CD8-positive, alpha-beta memory T cell (primary cell): ENCODE measurements around the gene G3BP2. TPM values are rescaled to one million over a fixed set of nuclear protein-coding genes. Genes with fewer than 3 reads are reported as not detected.

Source experiments
- CTCF ChIA-PET: fragments of 350-600 bp; sonication (Branson Sonifier 250); formaldehyde crosslinking; loops from one replicate; lab custom pipeline; 2021; ENCODE audit warnings: antibody characterized with exemption; lab: Charles Lee
- POLR2A ChIA-PET: fragments of 350-600 bp; sonication (Branson Sonifier 250); formaldehyde crosslinking; loops from one replicate; lab custom pipeline; 2021; ENCODE audit warnings: antibody characterized with exemption; lab: Charles Lee
- DNase-seq, 5 donors: peaks; one replicate each; pipeline versions ENCODE4 v3.0.0 to v3.0.0-alpha.2; 2020 to 2022; ENCODE audit warnings: mixed read lengths in 1 of 5
- H3K27ac ChIP-seq: one replicate; pipeline ENCODE4 v1.7.0; 2013; ENCODE audit warnings: low read depth, mild to moderate bottlenecking, low read length, moderate library complexity
- H3K27me3 ChIP-seq: 2 replicates; pipeline ENCODE4 v1.7.0; 2013; ENCODE audit warnings: low read length, mild to moderate bottlenecking; ENCODE audit not compliant: insufficient read depth, poor library complexity, severe bottlenecking
- H3K36me3 ChIP-seq: 2 replicates; pipeline ENCODE4 v1.7.0; 2013; ENCODE audit warnings: mild to moderate bottlenecking, low read length, moderate library complexity; ENCODE audit not compliant: insufficient read depth
- H3K4me1 ChIP-seq: 2 replicates; pipeline ENCODE4 v1.7.0; 2013; ENCODE audit warnings: mild to moderate bottlenecking, low read length, moderate library complexity; ENCODE audit not compliant: insufficient read depth
- H3K4me3 ChIP-seq: 2 replicates; pipeline ENCODE4 v1.7.0; 2013; ENCODE audit warnings: mild to moderate bottlenecking, low read length
- H3K9me3 ChIP-seq: 2 replicates; pipeline ENCODE4 v1.7.0; 2013; ENCODE audit warnings: mild to moderate bottlenecking, low read length
- H3K27ac Mint-ChIP-seq, 8 donors: one replicate each; pipeline ENCODE4 v1.8.0; 2020 to 2021; ENCODE audit warnings: mixed read lengths in 8 of 8, mild to moderate bottlenecking in 6 of 8, inconsistent platforms in 3 of 8, moderate library complexity in 3 of 8
- H3K27me3 Mint-ChIP-seq, 2 donors: one replicate each; pipeline ENCODE4 v1.8.0; 2020 to 2021; ENCODE audit warnings: mixed read lengths in 2 of 2, mild to moderate bottlenecking in 1 of 2, moderate library complexity in 1 of 2
- H3K36me3 Mint-ChIP-seq, 3 donors: one replicate each; pipeline ENCODE4 v1.8.0; 2020 to 2021; ENCODE audit warnings: mixed read lengths in 3 of 3, inconsistent platforms in 1 of 3, mild to moderate bottlenecking in 1 of 3
- H3K4me1 Mint-ChIP-seq, 3 donors: one replicate each; pipeline ENCODE4 v1.8.0; 2020 to 2021; ENCODE audit warnings: mixed read lengths in 3 of 3, inconsistent platforms in 1 of 3, mild to moderate bottlenecking in 1 of 3
- H3K4me3 Mint-ChIP-seq, 7 donors: one replicate each; pipeline ENCODE4 v1.8.0; 2020 to 2021; ENCODE audit warnings: mixed read lengths in 7 of 7, mild to moderate bottlenecking in 6 of 7, moderate library complexity in 4 of 7, inconsistent platforms in 2 of 7
- H3K9me3 Mint-ChIP-seq, 5 donors: one replicate each; pipeline ENCODE4 v1.8.0; 2020 to 2022; ENCODE audit warnings: mixed read lengths in 5 of 5, mild to moderate bottlenecking in 3 of 5, moderate library complexity in 2 of 5, inconsistent platforms in 1 of 5
- polyA plus RNA-seq: library from polyadenylated mRNA; unstranded; fragments of 300-500 nt; fragmentation: Illumina TruSeq; gene quantifications from one replicate; pipeline ENCODE4 v1.2.3, GENCODE V29; 2021
- total RNA-seq, 2 experiments: library from RNA; stranded (reverse); gene quantifications; one replicate each; pipeline ENCODE4 v1.2.3, GENCODE V29; 2021

G3BP2 gene
- total and polyA plus RNA-seq, 3 experiments from 2014 or later: 115 to 195 (median 189) TPM

DNA sequence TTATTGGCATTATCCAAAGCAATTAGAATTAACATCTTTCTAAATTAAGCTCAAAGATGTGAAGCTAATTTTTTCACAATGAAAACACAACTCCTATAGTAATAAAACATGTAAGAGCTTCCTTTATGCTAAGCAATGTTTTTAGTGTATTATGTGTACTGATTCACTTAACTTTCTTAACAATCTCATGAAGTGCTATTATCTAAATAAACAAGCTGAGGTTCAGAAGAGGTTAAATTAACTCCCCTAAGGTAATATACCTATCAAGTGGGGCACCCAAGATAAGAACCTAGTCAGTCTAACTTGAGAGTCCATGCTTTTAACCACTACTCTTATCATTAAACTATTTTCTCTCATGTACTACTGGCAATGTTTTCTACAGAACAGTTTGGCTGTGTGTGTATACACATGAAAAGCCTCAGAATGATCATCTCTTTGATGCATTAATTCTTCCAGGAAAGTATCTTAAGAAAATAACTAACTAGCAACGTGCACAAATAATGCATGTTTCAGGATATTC, 13.6 kb downstream of the G3BP2 start:
- Mint-ChIP-seq H3K9me3 (no peaks in the 10 kb centered on the region), H3K27ac (peak overlapping the region in 1 of 8 donors; percentile 6), H3K36me3 (peaks cover 4 to 74% (median 22%) of the 10 kb centered on the region in 3 donors), H3K27me3 (no peaks in the 10 kb centered on the region), H3K4me3 (no peak overlapping the region), H3K4me1 (peaks cover 60 to 84% (median 79%) of the 10 kb centered on the region in 3 donors)
- Histone ChIP-seq H3K4me1 (peaks cover 33% of the 10 kb centered on the region), H3K27me3 (no peaks in the 10 kb centered on the region), H3K4me3 (no peak overlapping the region), H3K36me3 (peaks cover 43% of the 10 kb centered on the region), H3K9me3 (no peaks in the 10 kb centered on the region), H3K27ac (no peak overlapping the region)
- no peak for DNase-seq
- CTCF ChIA-PET: interaction anchor here (0.9 to 1.1 kb wide), 2 partner anchors 30 to 65 kb away, joined by 3 to 4 read pairs; partner anchors contain the start of gene USO1
- POLR2A ChIA-PET: no interaction called here

DNA sequence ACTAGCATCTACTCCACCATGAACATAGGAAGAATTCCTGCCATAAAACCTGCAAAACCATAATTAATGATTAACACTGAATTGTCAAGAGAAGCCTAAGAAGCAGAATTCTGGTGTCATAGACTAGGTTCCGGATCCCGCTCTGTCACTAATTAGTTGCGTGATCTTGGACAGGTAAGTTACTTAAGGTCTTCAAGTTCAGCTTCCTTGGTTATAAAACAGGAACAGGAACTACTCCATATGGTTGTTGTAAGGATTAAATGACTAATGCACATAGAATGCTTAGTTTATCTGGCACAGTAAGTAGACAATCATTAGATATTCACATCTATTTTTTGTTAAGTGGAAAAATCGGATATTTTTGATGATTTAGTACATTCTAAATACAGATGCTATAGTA, 14.3 kb downstream of the G3BP2 start:
- CTCF ChIA-PET: interaction anchor here (1.1 kb wide), 2 partner anchors 13 to 65 kb away, joined by 3 to 4 read pairs; partner anchors contain the start of gene USO1
- Histone ChIP-seq H3K4me3 (no peak overlapping the region), H3K27ac (no peak overlapping the region), H3K36me3 (peaks cover 48% of the 10 kb centered on the region), H3K9me3 (no peaks in the 10 kb centered on the region), H3K27me3 (no peaks in the 10 kb centered on the region), H3K4me1 (peaks cover 36% of the 10 kb centered on the region)
- Mint-ChIP-seq H3K36me3 (peaks cover 4 to 81% (median 22%) of the 10 kb centered on the region in 3 donors), H3K9me3 (no peaks in the 10 kb centered on the region), H3K27me3 (no peaks in the 10 kb centered on the region), H3K4me1 (peaks cover 66 to 87% (median 81%) of the 10 kb centered on the region in 3 donors), H3K4me3 (no peak overlapping the region), H3K27ac (peak overlapping the region in 2 of 8 donors; percentile 53 to 78)
- POLR2A ChIA-PET: no interaction called here
- no peak for DNase-seq

DNA sequence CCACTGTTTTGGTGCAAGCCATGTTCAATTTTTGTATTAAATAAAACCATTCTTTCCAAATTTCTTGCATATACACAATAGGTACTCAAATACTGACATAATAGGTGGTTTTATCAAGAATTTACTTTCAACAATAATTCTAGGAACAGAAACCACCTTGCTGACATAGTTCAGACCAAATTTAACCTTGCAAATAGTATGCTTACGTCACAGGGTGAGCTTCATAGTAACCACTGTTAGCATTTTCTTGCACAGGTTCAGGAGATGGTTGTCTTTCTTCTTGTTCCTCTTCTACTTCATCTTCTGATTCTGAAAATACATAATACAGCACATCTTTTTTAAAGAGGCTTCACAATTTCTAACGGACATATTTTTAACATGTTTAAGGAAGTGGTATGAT, 17.6 kb downstream of the G3BP2 start:
- peak overlapping the region in 2 of 7 donors; percentile 48 to 55 for H3K4me3 Mint-ChIP-seq
- peaks cover 61% of the 10 kb centered on the region for H3K36me3 ChIP-seq

DNA sequence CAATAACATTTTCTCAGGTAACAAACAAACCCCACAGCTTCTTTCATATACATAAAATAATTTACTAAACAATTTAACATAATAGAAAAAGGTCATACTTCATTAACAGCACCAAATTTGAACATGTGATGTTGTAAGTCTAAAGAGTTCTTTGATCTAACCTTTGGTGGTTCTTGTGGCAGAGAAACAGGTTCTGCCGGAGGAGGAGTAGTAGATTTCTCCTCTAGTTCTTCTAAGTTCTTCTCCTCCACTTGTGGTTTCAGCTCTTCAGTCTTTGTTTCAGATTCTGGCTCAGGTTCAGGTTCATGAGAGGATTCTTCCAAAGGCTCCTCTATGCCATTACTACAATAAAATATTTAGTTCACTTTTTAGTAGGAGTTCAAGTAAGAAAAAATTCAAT, 18.3 kb downstream of the G3BP2 start:
- H3K4me1 Mint-ChIP-seq: peaks cover 55 to 75% (median 61%) of the 10 kb centered on the region in 3 donors

More for the DNA sequence above, 17.6 kb downstream of the G3BP2 start:
- POLR2A ChIA-PET: no interaction called here
- Mint-ChIP-seq H3K27ac (peak overlapping the region; percentile 66 to 93 (median 82)), H3K4me1 (peaks cover 58 to 77% (median 67%) of the 10 kb centered on the region in 3 donors), H3K36me3 (peaks cover 4 to 85% (median 19%) of the 10 kb centered on the region in 3 donors), H3K9me3 (no peaks in the 10 kb centered on the region), H3K27me3 (no peaks in the 10 kb centered on the region)
- Histone ChIP-seq H3K9me3 (no peaks in the 10 kb centered on the region), H3K27ac (no peak overlapping the region), H3K4me1 (peaks cover 36% of the 10 kb centered on the region), H3K27me3 (no peaks in the 10 kb centered on the region), H3K4me3 (no peak overlapping the region)
- CTCF ChIA-PET: interaction anchor here (0.7 to 1.5 kb wide), 3 partner anchors 14 to 68 kb away, joined by 3 read pairs; partner anchors contain the start of gene USO1
- peak in 2 of 5 donors; percentile 53 to 80 for DNase-seq

DNA sequence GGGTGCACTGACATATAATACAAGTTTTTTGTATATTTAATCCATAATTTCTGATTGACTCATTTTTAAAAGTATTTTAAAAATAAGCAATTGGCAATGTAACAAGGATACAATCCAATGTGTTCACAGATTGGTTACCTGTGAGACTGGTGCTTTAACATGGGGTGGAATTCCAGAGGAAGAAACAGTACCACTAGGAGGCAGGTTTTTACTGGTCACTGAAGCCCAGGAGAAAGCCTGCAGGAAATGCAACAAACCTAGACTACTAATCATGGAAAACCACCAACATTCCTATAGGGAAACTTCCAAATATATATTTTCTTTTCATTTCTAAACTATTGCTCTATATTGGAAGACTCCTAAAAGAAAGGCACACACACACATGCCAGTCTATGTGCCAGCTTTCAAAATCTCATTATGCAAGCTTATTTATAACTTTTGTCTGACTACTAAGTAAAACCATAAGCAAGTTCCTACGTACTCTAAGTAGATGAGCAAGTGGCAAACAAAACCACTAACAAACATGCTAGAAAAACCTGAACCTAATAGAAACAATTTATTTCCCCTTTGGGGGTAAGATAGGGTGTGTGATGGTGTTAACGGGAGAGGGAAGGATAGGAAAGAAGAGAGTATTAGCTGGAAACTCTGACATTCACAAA, 19.2 kb downstream of the G3BP2 start:
- CTCF ChIA-PET: interaction anchor here (1.0 to 1.6 kb wide), 3 partner anchors 18 to 94 kb away, joined by 3 read pairs; partner anchors contain the start of gene USO1
- no peaks in the 10 kb centered on the region for H3K27me3 ChIP-seq
- DNase-seq: no peak
- no peak overlapping the region for H3K27ac ChIP-seq
- Mint-ChIP-seq H3K27me3 (no peaks in the 10 kb centered on the region), H3K36me3 (peaks cover 7 to 82% (median 19%) of the 10 kb centered on the region in 3 donors), H3K4me1 (peaks cover 50 to 69% (median 52%) of the 10 kb centered on the region in 3 donors), H3K9me3 (no peaks in the 10 kb centered on the region), H3K4me3 (peak overlapping the region in 1 of 7 donors; percentile 13), H3K27ac (peak overlapping the region; percentile 29 to 93 (median 66))
- H3K4me1 ChIP-seq: peaks cover 36% of the 10 kb centered on the region
- H3K9me3 ChIP-seq: no peaks in the 10 kb centered on the region
- POLR2A ChIA-PET: interaction anchor here (0.5 to 1.0 kb wide), 3 partner anchors 10 to 29 kb away, joined by 3 to 7 read pairs (median 4); partner anchors contain the start of gene G3BP2
- H3K4me3 ChIP-seq: no peak overlapping the region
- H3K36me3 ChIP-seq: peaks cover 49% of the 10 kb centered on the region

More for the DNA sequence above, 18.3 kb downstream of the G3BP2 start:
- Histone ChIP-seq H3K4me3 (no peak overlapping the region), H3K27ac (no peak overlapping the region), H3K9me3 (no peaks in the 10 kb centered on the region), H3K27me3 (no peaks in the 10 kb centered on the region), H3K4me1 (peaks cover 36% of the 10 kb centered on the region), H3K36me3 (peaks cover 56% of the 10 kb centered on the region)
- peak in 2 of 5 donors; percentile 34 to 72 for DNase-seq
- Mint-ChIP-seq H3K27ac (peak overlapping the region; percentile 46 to 93 (median 81)), H3K27me3 (no peaks in the 10 kb centered on the region), H3K9me3 (no peaks in the 10 kb centered on the region), H3K36me3 (peaks cover 7 to 83% (median 19%) of the 10 kb centered on the region in 3 donors), H3K4me3 (peak overlapping the region in 4 of 7 donors; percentile 4 to 64 (median 24))
- POLR2A ChIA-PET: no interaction called here
- CTCF ChIA-PET: interaction anchor here (1.0 to 1.6 kb wide), 4 partner anchors 17 to 93 kb away, joined by 3 read pairs; partner anchors contain the start of gene USO1

DNA sequence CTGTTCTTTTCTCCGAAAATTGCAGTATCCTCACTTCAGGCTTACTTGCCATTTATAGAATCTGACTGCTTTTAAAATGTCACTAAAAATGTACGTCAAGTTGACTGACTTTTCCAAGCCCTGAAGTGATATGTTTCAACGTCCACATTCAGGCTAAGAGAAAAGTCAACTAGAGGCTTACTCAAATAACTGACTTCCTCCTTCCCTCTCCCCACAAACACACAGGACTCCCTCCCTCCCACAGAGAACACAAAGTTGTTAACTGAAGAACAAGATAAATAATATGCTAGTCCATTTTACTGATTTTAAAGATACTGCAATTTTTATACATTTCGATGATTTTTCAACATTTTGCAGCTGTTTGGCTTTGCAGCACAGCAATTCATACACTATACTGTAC, 29.1 kb downstream of the G3BP2 start:
- no peak overlapping the region for H3K27ac ChIP-seq
- Mint-ChIP-seq H3K27me3 (no peaks in the 10 kb centered on the region), H3K4me3 (no peak overlapping the region), H3K36me3 (peaks cover 9 to 69% (median 23%) of the 10 kb centered on the region in 3 donors), H3K9me3 (no peaks in the 10 kb centered on the region), H3K27ac (peak overlapping the region in 5 of 8 donors; percentile 8 to 89 (median 29)), H3K4me1 (peaks cover 1 to 12% (median 3%) of the 10 kb centered on the region in 3 donors)
- peaks cover 44% of the 10 kb centered on the region for H3K36me3 ChIP-seq
- H3K4me3 ChIP-seq: no peak overlapping the region
- no peaks in the 10 kb centered on the region for H3K9me3 ChIP-seq
- ChIA-PET CTCF (interaction anchor here (1.4 kb wide), 1 partner anchor 80 kb away, joined by 3 read pairs; the partner anchor contains the start of gene USO1), POLR2A (interaction anchor here (0.8 kb wide), 1 partner anchor 9 kb away, joined by 7 read pairs; no protein-coding TSS in a partner anchor)
- H3K27me3 ChIP-seq: no peaks in the 10 kb centered on the region
- no peak for DNase-seq
- H3K4me1 ChIP-seq: no peaks in the 10 kb centered on the region

DNA sequence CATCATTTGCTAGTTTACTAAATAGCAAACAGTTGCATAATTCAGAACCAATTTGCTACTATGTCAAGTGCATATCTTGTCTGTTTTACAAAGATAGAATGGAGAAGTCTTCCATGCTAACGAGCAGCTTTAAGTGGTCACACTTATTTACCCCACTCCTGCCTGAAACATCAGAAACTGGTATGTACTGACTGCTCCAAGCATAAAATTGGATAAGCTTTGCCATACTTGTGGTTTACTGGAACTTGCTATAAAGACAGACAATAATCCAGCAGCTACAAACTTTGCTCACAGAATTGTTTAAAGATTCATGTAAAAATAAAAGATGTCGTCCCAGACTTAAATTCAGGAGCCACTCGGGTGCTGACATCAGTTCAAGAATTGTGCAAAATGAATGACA, 29.6 kb downstream of the G3BP2 start:
- H3K9me3 ChIP-seq: no peaks in the 10 kb centered on the region
- no peak overlapping the region for H3K4me3 ChIP-seq
- H3K27ac Mint-ChIP-seq: peak overlapping the region in 2 of 8 donors; percentile 56 to 89
- no peak overlapping the region for H3K27ac ChIP-seq
- no peaks in the 10 kb centered on the region for H3K9me3 Mint-ChIP-seq
- H3K4me1 Mint-ChIP-seq: peaks cover 1 to 12% (median 3%) of the 10 kb centered on the region in 3 donors
- H3K27me3 ChIP-seq: no peaks in the 10 kb centered on the region
- H3K4me3 Mint-ChIP-seq: no peak overlapping the region
- H3K36me3 ChIP-seq: peaks cover 42% of the 10 kb centered on the region
- peaks cover 9 to 65% (median 23%) of the 10 kb centered on the region in 3 donors for H3K36me3 Mint-ChIP-seq
- POLR2A ChIA-PET: interaction anchor here (0.8 kb wide), 1 partner anchor 10 kb away, joined by 7 read pairs; no protein-coding TSS in a partner anchor
- no peak for DNase-seq
- no peaks in the 10 kb centered on the region for H3K27me3 Mint-ChIP-seq
- no peaks in the 10 kb centered on the region for H3K4me1 ChIP-seq
- CTCF ChIA-PET: interaction anchor here (1.4 kb wide), 1 partner anchor 81 kb away, joined by 3 read pairs; the partner anchor contains the start of gene USO1
